Measurements from ENCODE around the gene ERVV-1.
"Not testable (repeated sequence)": the region's sequence is repeated elsewhere in the genome, so short reads cannot be mapped to it uniquely, and the experiment has no call there.

ERVV-1 gene

GRCh38 chr19:53013621-53014020 lies at the start of gene ERVV-1:
Gene ERVV-1 (plus strand): TSS chr19:53013921. CDS start chr19:53014091, 170 bp downstream.
- DNase-seq (ENCODE audit: low spot score), result no peak

- DNase-seq (ENCODE audit: low spot score), result no peak
These were observed 45.9 kb upstream of the ERVV-1 start for GRCh38 chr19:52967772-52968171.

- DNase-seq (ENCODE audit: low spot score), result no peak
These were observed 32.4 kb upstream of the ERVV-1 start for GRCh38 chr19:52981329-52981728.

GRCh38 chr19:52983167-52983566 lies 30.6 kb upstream of the ERVV-1 start:
- not testable (repeated sequence) for DNase-seq (ENCODE audit: low spot score)

- no peak for DNase-seq (ENCODE audit: low spot score)
These were observed 26.5 kb upstream of the ERVV-1 start for GRCh38 chr19:52987221-52987620.

- DNase-seq (ENCODE audit: low spot score), result no peak
These were observed 25.2 kb upstream of the ERVV-1 start for GRCh38 chr19:52988506-52988905.

- DNase-seq (ENCODE audit: low spot score), result no peak
These were observed 22.8 kb upstream of the ERVV-1 start for GRCh38 chr19:52990759-52991418.

- DNase-seq (ENCODE audit: low spot score), result peak; percentile 93
These were observed 22.2 kb upstream of the ERVV-1 start for GRCh38 chr19:52991484-52991883.

GRCh38 chr19:52992109-52993004 lies 21.4 kb upstream of the ERVV-1 start:
- DNase-seq (ENCODE audit: low spot score), result peak; percentile 17

- DNase-seq (ENCODE audit: low spot score), result peak; percentile 88
These were observed 20.2 kb upstream of the ERVV-1 start for GRCh38 chr19:52993342-52994178.

- no peak for DNase-seq (ENCODE audit: low spot score)
These were observed 18.0 kb upstream of the ERVV-1 start for GRCh38 chr19:52995711-52996110.

- no peak for DNase-seq (ENCODE audit: low spot score)
These were observed 15.7 kb upstream of the ERVV-1 start for GRCh38 chr19:52997975-52998374.

- no peak for DNase-seq (ENCODE audit: low spot score)
These were observed 11.2 kb upstream of the ERVV-1 start for GRCh38 chr19:53002479-53002878.

- no peak for DNase-seq (ENCODE audit: low spot score)
These were observed 9.5 kb upstream of the ERVV-1 start for GRCh38 chr19:53004242-53004641.

GRCh38 chr19:53007200-53007599 lies 6.5 kb upstream of the ERVV-1 start:
- no peak for DNase-seq (ENCODE audit: low spot score)

- DNase-seq (ENCODE audit: low spot score), result no peak
These were observed 6.1 kb upstream of the ERVV-1 start for GRCh38 chr19:53007606-53008005.

GRCh38 chr19:53008061-53008778 lies 5.5 kb upstream of the ERVV-1 start:
- DNase-seq (ENCODE audit: low spot score), result no peak

GRCh38 chr19:53010494-53010893 lies 3.2 kb upstream of the ERVV-1 start:
- no peak for DNase-seq (ENCODE audit: low spot score)

GRCh38 chr19:53012006-53012405 lies 1.7 kb upstream of the ERVV-1 start:
- no peak for DNase-seq (ENCODE audit: low spot score)

- DNase-seq (ENCODE audit: low spot score), result no peak
These were observed 1.4 kb downstream of the ERVV-1 start for GRCh38 chr19:53015159-53015558.

- no peak for DNase-seq (ENCODE audit: low spot score)
These were observed 2.0 kb downstream of the ERVV-1 start for GRCh38 chr19:53015730-53016129.

GRCh38 chr19:53019684-53020083 lies 6.0 kb downstream of the ERVV-1 start:
- no peak for DNase-seq (ENCODE audit: low spot score)

Measured in RKO (cell line).